Measurements from ENCODE around the gene PNMA3. TPM values are rescaled to one million over a fixed set of nuclear protein-coding genes. Genes with fewer than 3 reads are reported as not detected.

Gene PNMA3
- not detected for polyA plus RNA-seq (2012; ENCODE audit: insufficient read length, low read depth)

- TF ChIP-seq SIN3A (IDR thresholded peaks at IDR 0.05; ENCODE audit: borderline replicate concordance, insufficient read depth, low read length) (no peak), FOXP2 (optimal IDR thresholded peaks at IDR 0.05; ENCODE audit: borderline replicate concordance, extremely low read depth, extremely low read length, insufficient read depth) (no peak), POLR2AphosphoS5 (IDR thresholded peaks at IDR 0.05; ENCODE audit: low read depth, low read length) (no peak), REST (IDR thresholded peaks at IDR 0.05; ENCODE audit: insufficient read depth in 1 of 2, low read depth in 2 of 2, low read length in 2 of 2) (no peak), TAF1 (IDR thresholded peaks at IDR 0.05; ENCODE audit: borderline replicate concordance, insufficient read depth, low read length) (no peak)
Observed at GRCh38 chrX:153055871-153056749, at the start of gene PNMA3. TSS of gene PNMA3 (plus strand) at chrX:153056470. CDS start at chrX:153057056, 586 bp downstream.

GRCh38 chrX:153019166-153019565 lies 37.1 kb upstream of the PNMA3 start:
- TF ChIP-seq POLR2AphosphoS5 (IDR thresholded peaks at IDR 0.05; ENCODE audit: low read depth, low read length) (no peak), REST (IDR thresholded peaks at IDR 0.05; ENCODE audit: insufficient read depth in 1 of 2, low read depth in 2 of 2, low read length in 2 of 2) (no peak), FOXP2 (optimal IDR thresholded peaks at IDR 0.05; ENCODE audit: borderline replicate concordance, extremely low read depth, extremely low read length, insufficient read depth) (no peak)

GRCh38 chrX:153029162-153029561 lies 27.1 kb upstream of the PNMA3 start:
- TF ChIP-seq SIN3A (IDR thresholded peaks at IDR 0.05; ENCODE audit: borderline replicate concordance, insufficient read depth, low read length) (no peak), FOXP2 (optimal IDR thresholded peaks at IDR 0.05; ENCODE audit: borderline replicate concordance, extremely low read depth, extremely low read length, insufficient read depth) (no peak), TAF1 (IDR thresholded peaks at IDR 0.05; ENCODE audit: borderline replicate concordance, insufficient read depth, low read length) (no peak), POLR2AphosphoS5 (IDR thresholded peaks at IDR 0.05; ENCODE audit: low read depth, low read length) (no peak)

- no peak for TF ChIP-seq REST (IDR thresholded peaks at IDR 0.05; ENCODE audit: insufficient read depth in 1 of 2, low read depth in 2 of 2, low read length in 2 of 2)
- no peak for TF ChIP-seq POLR2AphosphoS5 (IDR thresholded peaks at IDR 0.05; ENCODE audit: low read depth, low read length)
- no peak for TF ChIP-seq TAF1 (IDR thresholded peaks at IDR 0.05; ENCODE audit: borderline replicate concordance, insufficient read depth, low read length)
- TF ChIP-seq SIN3A (IDR thresholded peaks at IDR 0.05; ENCODE audit: borderline replicate concordance, insufficient read depth, low read length) = no peak
- no peak for TF ChIP-seq FOXP2 (optimal IDR thresholded peaks at IDR 0.05; ENCODE audit: borderline replicate concordance, extremely low read depth, extremely low read length, insufficient read depth)
Observed at GRCh38 chrX:153029875-153030274, 26.4 kb upstream of the PNMA3 start.

DNA sequence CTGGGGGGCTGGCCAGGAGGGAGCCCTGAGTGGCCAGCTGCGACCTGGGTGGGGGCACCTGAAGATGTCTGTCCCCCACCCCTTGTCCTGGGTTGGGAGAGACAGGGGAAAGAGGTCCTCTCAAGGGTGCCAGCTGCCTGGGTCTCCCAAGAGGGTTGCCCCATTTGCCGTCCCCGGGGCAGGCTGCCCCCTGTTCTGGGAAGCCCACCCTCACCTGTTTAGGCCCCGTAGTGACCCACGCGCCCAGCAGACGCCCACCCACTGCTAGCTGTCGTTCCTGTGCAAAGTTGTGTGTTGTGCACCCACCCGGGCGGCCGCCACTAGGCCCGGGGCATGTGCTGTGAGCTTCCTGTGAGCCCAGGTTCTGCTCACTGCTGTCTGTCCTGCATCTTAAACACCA lies 25.5 kb upstream of the PNMA3 start:
- TF ChIP-seq SIN3A (IDR thresholded peaks at IDR 0.05; ENCODE audit: borderline replicate concordance, insufficient read depth, low read length) (no peak), TAF1 (IDR thresholded peaks at IDR 0.05; ENCODE audit: borderline replicate concordance, insufficient read depth, low read length) (no peak), FOXP2 (optimal IDR thresholded peaks at IDR 0.05; ENCODE audit: borderline replicate concordance, extremely low read depth, extremely low read length, insufficient read depth) (no peak), REST (IDR thresholded peaks at IDR 0.05; ENCODE audit: insufficient read depth in 1 of 2, low read depth in 2 of 2, low read length in 2 of 2) (no peak), POLR2AphosphoS5 (IDR thresholded peaks at IDR 0.05; ENCODE audit: low read depth, low read length) (no peak)

Data from PFSK-1 (cell line).